ENCODE data around the gene GPR55. TPM values are rescaled to one million over a fixed set of nuclear protein-coding genes. Genes with fewer than 3 reads are reported as not detected.
"Not testable (repeated sequence)": the region's sequence is repeated elsewhere in the genome, so short reads cannot be mapped to it uniquely, and the experiment has no call there.

The GPR55 gene
- total and polyA plus RNA-seq, 12 donors: 0.07 to 0.24 (median 0.14) TPM; not detected in 7

- WGBS, 4 donors: 86 to 89% (median 88%) methylated on average over 5 to 12 of the region's 12 CpGs
- H3K9me3 ChIP-seq (replicated peaks in 1 of 3): no peaks in the 10 kb centered on the region
- no peak overlapping the region for H3K27ac ChIP-seq
- no peaks in the 10 kb centered on the region for H3K4me1 ChIP-seq (replicated peaks in 1 of 2)
- TF ChIP-seq CTCF (IDR thresholded peaks at IDR 0.05) (no peak), POLR2A (IDR thresholded peaks at IDR 0.05) (no peak)
- intact Hi-C loops (cut with DNase I): no loop called here
- DNase-seq: peak in 1 of 7 donors; percentile 20
- no peaks in the 10 kb centered on the region for H3K27me3 ChIP-seq
- H3K36me3 ChIP-seq (replicated peaks in 1 of 2): no peaks in the 10 kb centered on the region
- H3K4me3 ChIP-seq: no peak overlapping the region
Measured at GRCh38 chr2:230938516-230939065, 13.5 kb upstream of the GPR55 start.

GRCh38 chr2:230938098-230938497, 13.1 kb upstream of the GPR55 start:
- Histone ChIP-seq H3K27ac (no peak overlapping the region), H3K4me3 (no peak overlapping the region), H3K36me3 (replicated peaks in 1 of 2) (no peaks in the 10 kb centered on the region), H3K27me3 (no peaks in the 10 kb centered on the region), H3K4me1 (replicated peaks in 1 of 2) (no peaks in the 10 kb centered on the region), H3K9me3 (replicated peaks in 1 of 3) (no peaks in the 10 kb centered on the region)
- 80 to 91% (median 85%) methylated on average over 3 of the region's 3 CpGs for WGBS, 4 donors
- TF ChIP-seq POLR2A (IDR thresholded peaks at IDR 0.05) (no peak), CTCF (IDR thresholded peaks at IDR 0.05) (no peak)
- intact Hi-C loops (cut with DNase I): no loop called here
- no peak for DNase-seq

- intact Hi-C loops (cut with DNase I): no loop called here
- DNase-seq: no peak
- 80 to 84% (median 83%) methylated on average over 4 of the region's 4 CpGs for WGBS, 4 donors
- no peak overlapping the region for H3K27ac ChIP-seq
- H3K9me3 ChIP-seq (replicated peaks in 1 of 3): no peaks in the 10 kb centered on the region
- no peaks in the 10 kb centered on the region for H3K36me3 ChIP-seq (replicated peaks in 1 of 2)
- no peak overlapping the region for H3K4me3 ChIP-seq
- no peaks in the 10 kb centered on the region for H3K4me1 ChIP-seq (replicated peaks in 1 of 2)
- TF ChIP-seq CTCF (IDR thresholded peaks at IDR 0.05) (no peak), POLR2A (IDR thresholded peaks at IDR 0.05) (no peak)
- H3K27me3 ChIP-seq: no peaks in the 10 kb centered on the region
Measured at GRCh38 chr2:230937362-230937761, 12.3 kb upstream of the GPR55 start.

- H3K27ac ChIP-seq; H3K36me3 ChIP-seq (replicated peaks in 1 of 2); H3K9me3 ChIP-seq (replicated peaks in 1 of 3); H3K27me3 ChIP-seq; intact Hi-C loops (cut with DNase I); H3K4me1 ChIP-seq (replicated peaks in 1 of 2); H3K4me3 ChIP-seq: not testable (repeated sequence)
- DNase-seq: peak in 1 of 7 donors; percentile 5
- WGBS, 4 donors: 82 to 93% (median 86%) methylated on average over 6 of the region's 6 CpGs
Measured at GRCh38 chr2:230936243-230936642, 11.2 kb upstream of the GPR55 start.

GRCh38 chr2:230935130-230935430, 10.0 kb upstream of the GPR55 start:
- H3K36me3 ChIP-seq (replicated peaks in 1 of 2): no peaks in the 10 kb centered on the region
- no peaks in the 10 kb centered on the region for H3K9me3 ChIP-seq (replicated peaks in 1 of 3)
- no peak overlapping the region for H3K4me3 ChIP-seq
- 80 to 84% (median 83%) methylated on average over 8 to 9 of the region's 9 CpGs; no CpG with 5 or more reads in 1 of the 4 donors for WGBS, 4 donors
- H3K27me3 ChIP-seq: no peaks in the 10 kb centered on the region
- intact Hi-C loops (cut with DNase I): no loop called here
- TF ChIP-seq CTCF (IDR thresholded peaks at IDR 0.05) (no peak), POLR2A (IDR thresholded peaks at IDR 0.05) (no peak)
- H3K4me1 ChIP-seq (replicated peaks in 1 of 2): no peaks in the 10 kb centered on the region
- no peak for DNase-seq
- no peak overlapping the region for H3K27ac ChIP-seq
